Gastrocnemius medialis (tissue), 4 donors: Measurements from ENCODE around the gene CSGALNACT2. TPM values are rescaled to one million over a fixed set of nuclear protein-coding genes. Genes with fewer than 3 reads are reported as not detected.

ENCODE experiments used
- ATAC-seq, 2 donors: fragments of 150-250 bp; one replicate each; pipeline ENCODE4 v1.9.1; 2016
- DNase-seq, 2 donors: peaks; one replicate each; pipeline ENCODE4 v3.0.0-alpha.2; 2019
- H3K27ac ChIP-seq, 4 donors: fragments of 200-600 bp; sonication (generic); 1 replicate in 1 of 4; 2 replicates in 3 of 4; pipeline ENCODE4 v1.5.1; 2016 to 2018; ENCODE audit warnings: mild to moderate bottlenecking in 2 of 4, moderate library complexity in 1 of 4
- H3K27me3 ChIP-seq, 3 donors: fragments of 200-600 bp; sonication (generic) in 2 of 3; 1 replicate in 1 of 3; 2 replicates in 2 of 3; pipeline versions ENCODE4 v1.5.1 to v1.6.0; 2016 to 2019; ENCODE audit warnings: mild to moderate bottlenecking in 1 of 3, moderate library complexity in 1 of 3
- H3K36me3 ChIP-seq, 2 donors: fragments of 200-600 bp; sonication (generic) in 1 of 2; one replicate each; pipeline ENCODE4 v1.5.1; 2017 to 2018
- H3K4me1 ChIP-seq, 2 donors: fragments of 200-600 bp; sonication (generic) in 1 of 2; one replicate each; pipeline ENCODE4 v1.5.1; 2016 to 2017; ENCODE audit warnings: mild to moderate bottlenecking in 2 of 2
- H3K4me3 ChIP-seq, 4 donors: fragments of 200-600 bp; sonication (generic) in 3 of 4; 1 replicate in 1 of 4; 2 replicates in 3 of 4; pipeline ENCODE4 v1.5.1; 2016 to 2019; ENCODE audit warnings: mild to moderate bottlenecking in 2 of 4
- H3K9me3 ChIP-seq, 3 donors: fragments of 200-600 bp; sonication (generic) in 2 of 3; 1 replicate in 1 of 3; 2 replicates in 2 of 3; pipeline ENCODE4 v1.5.1; 2016 to 2019
- POLR2A ChIP-seq, 2 donors: fragments of 450-650 bp; IDR thresholded peaks; one replicate each; pipeline ENCODE4 v1.6.1; 2017; ENCODE audit warnings: antibody characterized with exemption in 2 of 2, mild to moderate bottlenecking in 2 of 2, moderate library complexity in 2 of 2
- in situ Hi-C, 4 donors: fragments of 200-750 bp; cut with MboI; loops; one replicate each; pipeline versions ENCODE4 v1.15.0 to v1.8.0; 2017; ENCODE audit warnings: low sequenced_read_pairs in 4 of 4
- intact Hi-C: fragments of 100-400 bp; cut with DNase I; formaldehyde crosslinking; loops from one replicate; pipeline ENCODE4 v1.15.1; 2023; ENCODE audit warnings: low total_unique reads
- total RNA-seq, 4 donors: library from RNA; depleted of rRNA; stranded (reverse); fragments of >200 nt; gene quantifications; one replicate each; pipeline versions ENCODE4 v1.1.0 to v1.2.3, GENCODE V29; 2016
- TF ChIP-seq, protein P1 (sequence below), 5 experiments: fragments of 450-650 bp in 3 of 5; fragments of 200-600 bp in 2 of 5; sonication (generic) in 2 of 5; IDR thresholded peaks in 4 of 5; conservative IDR thresholded peaks in 1 of 5; 1 replicate in 4 of 5; 2 replicates in 1 of 5; pipeline ENCODE4 v1.5.1; 2016 to 2019; ENCODE audit warnings: antibody characterized with exemption in 5 of 5, mild to moderate bottlenecking in 3 of 5, moderate library complexity in 3 of 5

CSGALNACT2 gene
- total RNA-seq, 4 donors from 2014 or later, result 12.3 to 17.3 (median 14.1) TPM

GRCh38 chr10:43192884-43193283 lies 54.6 kb downstream of the CSGALNACT2 start:
- H3K4me1 ChIP-seq, result no peaks in the 10 kb centered on the region

GRCh38 chr10:43193496-43194080 lies 55.3 kb downstream of the CSGALNACT2 start:
- in situ Hi-C loops, result no loop called here
- intact Hi-C loops, result no loop called here

More at GRCh38 chr10:43192884-43193283, 54.6 kb downstream of the CSGALNACT2 start:
- in situ Hi-C loops, result no loop called here
- Histone ChIP-seq H3K4me3 (no peak overlapping the region), H3K9me3 (no peaks in the 10 kb centered on the region), H3K27ac (no peak overlapping the region), H3K36me3 (no peaks in the 10 kb centered on the region), H3K27me3 (no peaks in the 10 kb centered on the region)
- ATAC-seq (no peak), DNase-seq (no peak)
- TF ChIP-seq POLR2A (IDR thresholded peaks at IDR 0.05), result no peak
- TF ChIP-seq, protein P1, sequence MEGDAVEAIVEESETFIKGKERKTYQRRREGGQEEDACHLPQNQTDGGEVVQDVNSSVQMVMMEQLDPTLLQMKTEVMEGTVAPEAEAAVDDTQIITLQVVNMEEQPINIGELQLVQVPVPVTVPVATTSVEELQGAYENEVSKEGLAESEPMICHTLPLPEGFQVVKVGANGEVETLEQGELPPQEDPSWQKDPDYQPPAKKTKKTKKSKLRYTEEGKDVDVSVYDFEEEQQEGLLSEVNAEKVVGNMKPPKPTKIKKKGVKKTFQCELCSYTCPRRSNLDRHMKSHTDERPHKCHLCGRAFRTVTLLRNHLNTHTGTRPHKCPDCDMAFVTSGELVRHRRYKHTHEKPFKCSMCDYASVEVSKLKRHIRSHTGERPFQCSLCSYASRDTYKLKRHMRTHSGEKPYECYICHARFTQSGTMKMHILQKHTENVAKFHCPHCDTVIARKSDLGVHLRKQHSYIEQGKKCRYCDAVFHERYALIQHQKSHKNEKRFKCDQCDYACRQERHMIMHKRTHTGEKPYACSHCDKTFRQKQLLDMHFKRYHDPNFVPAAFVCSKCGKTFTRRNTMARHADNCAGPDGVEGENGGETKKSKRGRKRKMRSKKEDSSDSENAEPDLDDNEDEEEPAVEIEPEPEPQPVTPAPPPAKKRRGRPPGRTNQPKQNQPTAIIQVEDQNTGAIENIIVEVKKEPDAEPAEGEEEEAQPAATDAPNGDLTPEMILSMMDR (IDR thresholded peaks at IDR 0.05 in 4 of 5, conservative IDR thresholded peaks at IDR 0.05 in 1 of 5), result no peak
- intact Hi-C loops, result no loop called here

DNA sequence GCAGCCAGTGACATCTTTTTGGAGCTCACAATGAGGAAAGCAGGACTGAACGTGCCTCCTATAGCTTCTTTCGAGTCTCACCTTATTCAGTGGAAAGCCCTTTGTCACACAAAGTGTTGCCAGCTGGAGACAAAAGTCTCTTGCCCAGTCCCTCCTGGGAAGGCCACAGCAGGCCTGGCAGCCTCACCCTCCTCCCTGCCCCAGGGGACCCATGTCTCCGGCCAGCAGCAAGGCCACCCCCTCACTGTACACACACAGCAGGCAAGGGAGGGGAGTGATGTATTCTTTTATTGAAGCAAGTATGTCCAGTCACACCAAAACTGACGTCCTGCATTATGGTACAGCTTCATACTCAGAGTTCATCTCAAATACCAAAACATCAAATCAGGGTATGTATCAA lies 56.0 kb downstream of the CSGALNACT2 start:
- no peak overlapping the region for H3K27ac ChIP-seq
- in situ Hi-C loops, result no loop called here
- ATAC-seq (no peak), DNase-seq (peak in 1 of 2 donors; percentile 3)
- intact Hi-C loops, result no loop called here
- H3K9me3 ChIP-seq, result no peaks in the 10 kb centered on the region
- no peaks in the 10 kb centered on the region for H3K27me3 ChIP-seq
- H3K36me3 ChIP-seq, result no peaks in the 10 kb centered on the region
- H3K4me3 ChIP-seq, result no peak overlapping the region
- H3K4me1 ChIP-seq, result no peaks in the 10 kb centered on the region
- TF ChIP-seq, protein P1 (IDR thresholded peaks at IDR 0.05 in 4 of 5, conservative IDR thresholded peaks at IDR 0.05 in 1 of 5), result no peak
- TF ChIP-seq POLR2A (IDR thresholded peaks at IDR 0.05), result no peak

More at GRCh38 chr10:43193496-43194080, 55.3 kb downstream of the CSGALNACT2 start:
- no peaks in the 10 kb centered on the region for H3K4me1 ChIP-seq
- H3K4me3 ChIP-seq, result no peak overlapping the region
- no peaks in the 10 kb centered on the region for H3K27me3 ChIP-seq
- no peaks in the 10 kb centered on the region for H3K36me3 ChIP-seq
- H3K9me3 ChIP-seq, result no peaks in the 10 kb centered on the region
- TF ChIP-seq, protein P1 (IDR thresholded peaks at IDR 0.05 in 4 of 5, conservative IDR thresholded peaks at IDR 0.05 in 1 of 5), result no peak
- TF ChIP-seq POLR2A (IDR thresholded peaks at IDR 0.05), result no peak
- no peak overlapping the region for H3K27ac ChIP-seq
- DNase-seq (no peak), ATAC-seq (no peak)

- TF ChIP-seq, protein P1 (IDR thresholded peaks at IDR 0.05 in 4 of 5, conservative IDR thresholded peaks at IDR 0.05 in 1 of 5), result no peak
- no peak for TF ChIP-seq POLR2A (IDR thresholded peaks at IDR 0.05)
- Histone ChIP-seq H3K4me1 (no peaks in the 10 kb centered on the region), H3K9me3 (no peaks in the 10 kb centered on the region), H3K36me3 (no peaks in the 10 kb centered on the region), H3K27ac (no peak overlapping the region), H3K27me3 (no peaks in the 10 kb centered on the region), H3K4me3 (no peak overlapping the region)
- in situ Hi-C loops (no loop called here), intact Hi-C loops (no loop called here)
- ATAC-seq (no peak), DNase-seq (no peak)
These were observed 56.6 kb downstream of the CSGALNACT2 start for GRCh38 chr10:43194859-43195258.

- in situ Hi-C loops (no loop called here), intact Hi-C loops (no loop called here)
- no peak for TF ChIP-seq POLR2A (IDR thresholded peaks at IDR 0.05)
- TF ChIP-seq, protein P1 (IDR thresholded peaks at IDR 0.05 in 4 of 5, conservative IDR thresholded peaks at IDR 0.05 in 1 of 5), result no peak
These were observed 57.3 kb downstream of the CSGALNACT2 start for GRCh38 chr10:43195557-43195956.

More at GRCh38 chr10:43195557-43195956, 57.3 kb downstream of the CSGALNACT2 start:
- Histone ChIP-seq H3K36me3 (no peaks in the 10 kb centered on the region), H3K4me1 (no peaks in the 10 kb centered on the region), H3K4me3 (no peak overlapping the region), H3K27me3 (no peaks in the 10 kb centered on the region), H3K9me3 (no peaks in the 10 kb centered on the region), H3K27ac (no peak overlapping the region)
- ATAC-seq (no peak), DNase-seq (no peak)
